K562 (cell line): ENCODE data around the gene AFF2. TPM values are rescaled to one million over a fixed set of nuclear protein-coding genes. Genes with fewer than 3 reads are reported as not detected.
A peak's percentile ranks its signal among the peaks of the same experiment; 100 is the strongest.

Experiments used
- ATAC-seq: fragments of 200-7000 bp; cut with Tn5 transposase; 3 replicates; pipeline ENCODE4 v1.9.1; 2020; ENCODE audit warnings: moderate library complexity
- BruUV-seq: library from RNA; stranded (reverse); fragments of 400-500 nt; replicated peaks from 2 replicates; lab custom pipeline; 2021; lab: Mats Ljungman, UMichigan
- CTCF ChIA-PET: fragments of 300-600 bp; formaldehyde crosslinking; extraction: SDS; loops from one replicate; lab custom pipeline; 2021; ENCODE audit warnings: low intra/inter-chr PET ratio; lab: Yijun Ruan, JAX
- POLR2A ChIA-PET: fragments of 300-600, 350-650 bp; sonication (Branson Sonifier 250); formaldehyde crosslinking; extraction: SDS; loops from one replicate; lab custom pipeline; 2021; ENCODE audit warnings: antibody characterized with exemption, inconsistent platforms; lab: Yijun Ruan, JAX
- DNase-seq, 4 experiments: peaks; one replicate each; pipeline versions ENCODE4 v3.0.0 to v3.0.0-alpha.2; 2011 to 2018; ENCODE audit warnings: low spot score in 3 of 4, mixed read lengths in 3 of 4; ENCODE audit errors: extremely low read depth in 1 of 4
- FAIRE-seq: peaks from 2 replicates; lab custom pipeline; 2011; peaks lifted over from hg19 to GRCh38; lab: Jason Lieb, UNC
- H2AFZ ChIP-seq: 2 replicates; pipeline ENCODE4 v1.6.0; 2011; ENCODE audit warnings: low read depth, low read length, control low read depth, inconsistent platforms
- H3K27ac ChIP-seq: fragments of 200-600 bp; 3 replicates; pipeline ENCODE4 v1.8.0; 2011; ENCODE audit warnings: low read depth, mild to moderate bottlenecking, control low read depth, inconsistent platforms, low read length, moderate library complexity, mixed read lengths; ENCODE audit errors: extremely low read depth
- H3K27me3 ChIP-seq, 2 experiments: fragments of 300-600 bp in 1 of 2; 2 replicates in 1 of 2; 3 replicates in 1 of 2; pipeline versions ENCODE4 v1.6.0 to v1.8.0; 2011; ENCODE audit warnings: inconsistent platforms in 2 of 2, low read length in 2 of 2, mild to moderate bottlenecking in 1 of 2, mixed read lengths in 1 of 2, moderate library complexity in 1 of 2; ENCODE audit not compliant: control insufficient read depth in 2 of 2, insufficient read depth in 2 of 2
- H3K36me3 ChIP-seq: fragments of 300-600 bp; 3 replicates; pipeline ENCODE4 v1.8.0; 2011; ENCODE audit warnings: mild to moderate bottlenecking, low read length, inconsistent platforms; ENCODE audit not compliant: control insufficient read depth, insufficient read depth
- H3K4me1 ChIP-seq, 2 experiments: fragments of 200-600 bp in 1 of 2; replicated peaks in 1 of 2; 2 replicates in 1 of 2; 3 replicates in 1 of 2; pipeline versions ENCODE4 v1.5.1 to v1.8.0; 2011; ENCODE audit warnings: inconsistent platforms in 2 of 2, low read length in 2 of 2, mild to moderate bottlenecking in 1 of 2, mixed read lengths in 1 of 2, moderate library complexity in 1 of 2; ENCODE audit not compliant: control insufficient read depth in 2 of 2, insufficient read depth in 2 of 2
- H3K4me2 ChIP-seq: 2 replicates; pipeline ENCODE4 v1.6.1; 2011; ENCODE audit warnings: low read length, control low read depth, inconsistent platforms, mixed read lengths; ENCODE audit not compliant: insufficient read depth
- H3K4me3 ChIP-seq: fragments of 200-600 bp; sonication (generic), shearing (Covaris generic); 2 replicates; pipeline ENCODE4 v1.5.1; 2016; ENCODE audit warnings: control low read depth, inconsistent platforms
- H3K79me2 ChIP-seq: fragments of 200-600 bp; 3 replicates; pipeline ENCODE4 v1.8.0; 2011; ENCODE audit warnings: low read length, inconsistent platforms; ENCODE audit not compliant: control insufficient read depth, insufficient read depth
- H3K9ac ChIP-seq, 2 experiments: 2 replicates each; pipeline versions ENCODE4 v1.6.0 to v1.6.1; 2011; ENCODE audit warnings: low read depth in 2 of 2, low read length in 2 of 2, control low read depth in 1 of 2, inconsistent platforms in 1 of 2, mild to moderate bottlenecking in 1 of 2, mixed read lengths in 1 of 2; ENCODE audit not compliant: insufficient read depth in 1 of 2
- H3K9me1 ChIP-seq: one replicate; pipeline ENCODE4 v1.6.0; 2011; ENCODE audit warnings: inconsistent platforms, mild to moderate bottlenecking, low read length, moderate library complexity; ENCODE audit not compliant: control insufficient read depth, insufficient read depth
- H3K9me3 ChIP-seq: replicated peaks from 2 replicates; pipeline ENCODE4 v1.5.1; 2011; ENCODE audit warnings: low read depth, low read length, inconsistent platforms; ENCODE audit not compliant: control insufficient read depth, insufficient read depth
- H4K20me1 ChIP-seq: replicated peaks from 2 replicates; pipeline ENCODE4 v1.6.1; 2011; ENCODE audit warnings: low read length, inconsistent platforms, mixed read lengths; ENCODE audit not compliant: control insufficient read depth, insufficient read depth
- CREBBP ChIP-seq: IDR thresholded peaks from one replicate; pipeline ENCODE4 v1.6.1; 2012; ENCODE audit warnings: low read depth, mild to moderate bottlenecking, control low read depth, inconsistent platforms, low read length
- ETV1 ChIP-seq: fragments of 450-650 bp; conservative IDR thresholded peaks from 2 replicates; pipeline ENCODE4 v1.6.1; 2016; ENCODE audit warnings: missing genetic modification characterization, control low read depth, low read depth, missing compliant biosample characterization
- HMGN3 ChIP-seq: IDR thresholded peaks from 2 replicates; pipeline ENCODE4 v1.6.1; 2011; ENCODE audit warnings: borderline replicate concordance, low read depth, mild to moderate bottlenecking, mixed read lengths, low read length; ENCODE audit not compliant: insufficient read length; ENCODE audit errors: extremely low read depth
- HSF4 ChIP-seq: fragments of 250-450 bp; sonication (Bioruptor Pico); IDR thresholded peaks from 2 replicates; pipeline ENCODE4 v2.1.2; 2022; ENCODE audit warnings: mild to moderate bottlenecking, moderate library complexity, borderline replicate concordance
- KAT2B ChIP-seq: IDR thresholded peaks from one replicate; pipeline ENCODE4 v1.6.1; 2012; ENCODE audit warnings: low read depth, mild to moderate bottlenecking, control low read depth, inconsistent platforms, low read length, moderate library complexity
- KDM2B ChIP-seq: fragments of 250-450 bp; sonication (Bioruptor Pico); IDR thresholded peaks from 2 replicates; pipeline ENCODE4 v1.8.0; 2021; ENCODE audit warnings: mild to moderate bottlenecking, moderate library complexity
- NCOA2 ChIP-seq, 2 experiments: fragments of 450-650 bp; IDR thresholded peaks; 2 replicates each; pipeline ENCODE4 v1.6.1; 2018; ENCODE audit warnings: mild to moderate bottlenecking in 2 of 2, moderate library complexity in 1 of 2; ENCODE audit not compliant: partially characterized antibody in 2 of 2
- NFXL1 ChIP-seq: fragments of 450-650 bp; formaldehyde crosslinking; IDR thresholded peaks from 2 replicates; pipeline ENCODE4 v1.4.0; 2021; ENCODE audit warnings: mild to moderate bottlenecking
- SPI1 ChIP-seq: IDR thresholded peaks from 2 replicates; pipeline ENCODE4 v1.6.1; 2011; ENCODE audit warnings: low read depth, low read length, control low read depth, borderline replicate concordance
- TSC22D4 ChIP-seq: fragments of 450-650 bp; IDR thresholded peaks from 2 replicates; pipeline ENCODE4 v1.6.1; 2016; ENCODE audit warnings: missing genetic modification characterization, missing biosample characterization, control low read depth
- WGBS: fragments of 100-300 bp; shearing (Covaris generic); methylation state at CpG from one replicate; pipeline ENCODE4 v1.1.6; 2016; ENCODE audit warnings: low coverage, mixed read lengths; ENCODE audit not compliant: insufficient coverage; ENCODE audit errors: missing lambda C conversion rate; 5-methylcytosine and 5-hydroxymethylcytosine counted together
- in situ Hi-C: fragments of 300-500 bp; cut with MboI; formaldehyde crosslinking; loops from 4 replicates; pipeline ENCODE4 v1.15.0; 2018; ENCODE audit warnings: inconsistent platforms, mixed read lengths
- intact Hi-C: fragments of 100-400 bp; cut with micrococcal nuclease; formaldehyde crosslinking; loops from 2 replicates; pipeline ENCODE4 v1.14.2; 2022
- polyA plus RNA-seq, 8 experiments: library from polyadenylated mRNA; depleted of rRNA in 4 of 8; stranded (reverse) in 5 of 8; unstranded in 3 of 8; fragments of >200 nt; fragmentation: Nextera tagmentation in 2 of 8; fragmentation: Illumina TruSeq in 1 of 8; extraction: Ambion mirVana in 2 of 8; extraction: Trizol in 1 of 8; gene quantifications; 2 replicates each; pipeline versions ENCODE4 v1.2.1 to v1.2.3, GENCODE V29; 2011 to 2014; ENCODE audit warnings: inconsistent platforms in 1 of 8, missing spikeins in 1 of 8
- total RNA-seq, 7 experiments: library from RNA; depleted of rRNA in 6 of 7; stranded (reverse); fragments of >200 nt in 6 of 7; fragmentation: Illumina TruSeq in 2 of 7; extraction: Trizol in 2 of 7; gene quantifications; 2 replicates each; pipeline versions ENCODE4 v1.2.1 to v1.2.3, GENCODE V29; 2011 to 2021; ENCODE audit warnings: low replicate concordance in 1 of 7
- TF ChIP-seq, protein P1 (sequence below): IDR thresholded peaks from 2 replicates; pipeline ENCODE4 v1.6.1; 2011; ENCODE audit warnings: borderline replicate concordance, low read depth, mild to moderate bottlenecking, moderate library complexity, low read length; ENCODE audit not compliant: insufficient read depth, poor library complexity, severe bottlenecking

The AFF2 gene
- total and polyA plus RNA-seq, 9 of the 15 experiments (the other 6 are each of a cell fraction or from before 2014, with no cell fraction given), result 0.01 to 0.20 (median 0.07) TPM

DNA sequence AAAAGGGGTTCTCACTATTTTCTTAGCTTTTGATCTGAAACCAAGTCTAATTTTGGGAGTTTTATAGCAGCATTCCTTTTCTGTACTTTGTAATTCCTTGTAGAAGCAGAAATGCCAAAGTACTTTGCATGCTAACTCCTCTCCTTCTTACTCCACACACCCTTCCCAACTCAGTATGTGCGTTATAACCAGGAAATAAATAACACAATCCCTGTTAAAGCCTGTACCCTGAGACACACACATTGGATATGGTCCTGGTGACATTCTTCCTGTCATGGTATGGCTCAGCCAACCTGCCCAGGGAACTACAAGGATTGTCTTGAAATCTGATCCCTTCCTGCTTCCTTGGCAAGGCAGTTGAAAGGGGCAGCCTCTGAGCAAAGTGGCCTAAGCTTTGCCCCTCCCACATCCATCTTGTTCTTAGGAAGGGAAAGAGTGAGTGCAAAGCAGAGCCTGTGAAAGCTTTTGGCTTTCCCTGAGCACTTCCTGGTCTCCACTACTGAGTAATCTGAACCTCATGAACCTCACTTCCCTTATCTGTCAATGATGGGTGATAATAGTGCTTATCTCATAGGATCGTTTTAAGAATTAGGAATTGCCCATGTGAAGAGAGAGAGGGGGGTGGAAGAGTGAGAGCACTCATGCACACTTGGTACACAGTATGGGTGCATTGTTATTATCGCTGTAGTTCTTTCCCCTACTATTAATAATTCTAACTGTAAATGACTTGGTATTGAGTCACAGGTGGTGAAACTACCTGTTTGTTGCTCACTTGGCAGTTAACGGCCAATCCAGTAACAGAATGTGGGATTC is 109.3 kb downstream of the AFF2 start:
- Histone ChIP-seq H2AFZ (peak overlapping the region; percentile 44; the same call in 1 of the 2 replicates), H3K4me3 (no peak overlapping the region), H3K27ac (no peak overlapping the region), H3K9me1 (no peaks in the 10 kb centered on the region), H3K9me3 (no peaks in the 10 kb centered on the region), H3K4me1 (no peaks in the 10 kb centered on the region), H3K27me3 (no peaks in the 10 kb centered on the region), H3K4me2 (no peak overlapping the region), H3K79me2 (no peaks in the 10 kb centered on the region), H4K20me1 (no peaks in the 10 kb centered on the region), H3K9ac (no peak overlapping the region), H3K36me3 (no peaks in the 10 kb centered on the region)
- ChIA-PET CTCF (no interaction called here), POLR2A (interaction anchor here (0.7 kb wide), 1 partner anchor 26 kb away, joined by 3 read pairs; no protein-coding TSS in a partner anchor)
- FAIRE-seq (no peak), DNase-seq (no peak), ATAC-seq (no peak)
- no TSS peak for BruUV-seq
- 33% methylated on average over 4 of the region's 4 CpGs for WGBS
- intact Hi-C loops (no loop called here), in situ Hi-C loops (no loop called here)
- no peak for TF ChIP-seq NFXL1 (CRISPR knock-in tag)
- TF ChIP-seq ETV1 (tag), result no peak
- TF ChIP-seq, protein P1, sequence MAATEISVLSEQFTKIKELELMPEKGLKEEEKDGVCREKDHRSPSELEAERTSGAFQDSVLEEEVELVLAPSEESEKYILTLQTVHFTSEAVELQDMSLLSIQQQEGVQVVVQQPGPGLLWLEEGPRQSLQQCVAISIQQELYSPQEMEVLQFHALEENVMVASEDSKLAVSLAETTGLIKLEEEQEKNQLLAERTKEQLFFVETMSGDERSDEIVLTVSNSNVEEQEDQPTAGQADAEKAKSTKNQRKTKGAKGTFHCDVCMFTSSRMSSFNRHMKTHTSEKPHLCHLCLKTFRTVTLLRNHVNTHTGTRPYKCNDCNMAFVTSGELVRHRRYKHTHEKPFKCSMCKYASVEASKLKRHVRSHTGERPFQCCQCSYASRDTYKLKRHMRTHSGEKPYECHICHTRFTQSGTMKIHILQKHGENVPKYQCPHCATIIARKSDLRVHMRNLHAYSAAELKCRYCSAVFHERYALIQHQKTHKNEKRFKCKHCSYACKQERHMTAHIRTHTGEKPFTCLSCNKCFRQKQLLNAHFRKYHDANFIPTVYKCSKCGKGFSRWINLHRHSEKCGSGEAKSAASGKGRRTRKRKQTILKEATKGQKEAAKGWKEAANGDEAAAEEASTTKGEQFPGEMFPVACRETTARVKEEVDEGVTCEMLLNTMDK, result no peak
- no peak for TF ChIP-seq KDM2B
- no peak for TF ChIP-seq SPI1
- no peak for TF ChIP-seq NCOA2 (IDR thresholded peaks at IDR 0.05; ENCODE audit: partially characterized antibody in 2 of 2)
- no peak for TF ChIP-seq CREBBP
- TF ChIP-seq KAT2B, result no peak
- TF ChIP-seq TSC22D4 (tag), result no peak
- no peak for TF ChIP-seq HMGN3
- no peak for TF ChIP-seq HSF4 (CRISPR knock-in tag)
